Ovary (tissue), 3 donors: Measurements from ENCODE around the gene KRTAP5-3.

ENCODE experiments used
- CTCF ChIP-seq, 3 donors: fragments of 450-650 bp in 2 of 3; fragments of 200-600 bp in 1 of 3; IDR thresholded peaks; one replicate each; pipeline versions ENCODE4 v1.5.1 to v1.8.0; 2016 to 2022; ENCODE audit warnings: antibody characterized with exemption in 3 of 3, mild to moderate bottlenecking in 1 of 3
- POLR2A ChIP-seq: fragments of 450-650 bp; IDR thresholded peaks from one replicate; pipeline ENCODE4 v1.6.1; 2017; ENCODE audit warnings: antibody characterized with exemption, mild to moderate bottlenecking, moderate library complexity
- donor health status: DM: no; HTN: no; CAD: no.

- no peak for TF ChIP-seq CTCF (IDR thresholded peaks at IDR 0.05)
- no peak for TF ChIP-seq POLR2A
Observed at GRCh38 chr11:1559111-1559951, 48.9 kb downstream of the KRTAP5-3 start.
